Activated CD4-positive, alpha-beta T cell treated with anti-CD3 and anti-CD28 coated beads, Interleukin-2, amount 50 U/mL, for 1 hour (primary cell): ENCODE results near the gene CUEDC1.

ENCODE experiments used
- DNase-seq: peaks from one replicate; pipeline ENCODE4 v3.0.0-alpha.2; 2020

The CUEDC1 gene

GRCh38 chr17:57823469-57824401 is 131.5 kb downstream of the CUEDC1 start:
- DNase-seq, result no peak

GRCh38 chr17:57819867-57820266 is 135.3 kb downstream of the CUEDC1 start:
- DNase-seq, result no peak

- no peak for DNase-seq
These were observed 135.9 kb downstream of the CUEDC1 start for GRCh38 chr17:57819285-57819684.

- DNase-seq, result no peak
These were observed 137.1 kb downstream of the CUEDC1 start for GRCh38 chr17:57818066-57818465.

GRCh38 chr17:57817299-57817698 is 137.9 kb downstream of the CUEDC1 start:
- DNase-seq, result no peak

- DNase-seq, result no peak
These were observed 140.8 kb downstream of the CUEDC1 start for GRCh38 chr17:57814421-57814820.

GRCh38 chr17:57811638-57812280 is 143.5 kb downstream of the CUEDC1 start:
- no peak for DNase-seq
